T-helper 2 cell treated with Interferon-gamma antibody and Interleukin-4, amounts not matched to agents 5 μg/mL and 100 μg/mL, for 36 hours (primary cell): ENCODE results near the gene RMND1.
A peak's percentile ranks its signal among the peaks of the same experiment; 100 is the strongest.

ENCODE experiments used
- DNase-seq: peaks from one replicate; pipeline ENCODE4 v3.0.0; 2021; ENCODE audit warnings: low spot score
- H3K27ac Mint-ChIP-seq: one replicate; pipeline ENCODE4 v1.8.0; 2021; ENCODE audit warnings: mild to moderate bottlenecking, mixed read lengths
- H3K27me3 Mint-ChIP-seq: one replicate; pipeline ENCODE4 v1.8.0; 2021; ENCODE audit warnings: low read depth, mixed read lengths
- H3K36me3 Mint-ChIP-seq: one replicate; pipeline ENCODE4 v1.8.0; 2021; ENCODE audit warnings: low read depth, mixed read lengths
- H3K4me1 Mint-ChIP-seq: one replicate; pipeline ENCODE4 v1.8.0; 2021; ENCODE audit warnings: low read depth, mixed read lengths
- H3K4me3 Mint-ChIP-seq: one replicate; pipeline ENCODE4 v1.8.0; 2022; ENCODE audit warnings: mild to moderate bottlenecking, moderate library complexity, mixed read lengths
- H3K9me3 Mint-ChIP-seq: one replicate; pipeline ENCODE4 v1.8.0; 2021; ENCODE audit warnings: mixed read lengths

Gene RMND1

DNA sequence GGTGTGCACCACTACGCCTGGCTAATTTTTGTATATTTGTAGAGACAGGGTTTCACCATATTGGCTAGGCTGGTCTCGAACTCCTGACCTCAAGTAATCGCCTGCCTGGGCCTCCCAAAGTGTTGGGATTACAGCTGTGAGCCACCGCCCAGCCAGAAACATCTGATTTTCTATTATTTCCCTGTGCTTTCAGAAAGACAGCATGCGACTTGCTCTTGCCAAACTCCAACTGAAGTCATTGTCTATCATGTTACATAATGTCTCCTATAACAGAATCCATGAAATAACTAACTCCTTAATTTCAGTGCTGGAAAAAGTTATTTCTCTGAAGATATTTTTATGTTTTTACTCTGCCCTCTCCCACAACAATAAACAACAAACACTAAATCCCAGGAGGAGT, 8.5 kb downstream of the RMND1 start:
- H3K4me1 Mint-ChIP-seq: peaks cover 14% of the 10 kb centered on the region

DNA sequence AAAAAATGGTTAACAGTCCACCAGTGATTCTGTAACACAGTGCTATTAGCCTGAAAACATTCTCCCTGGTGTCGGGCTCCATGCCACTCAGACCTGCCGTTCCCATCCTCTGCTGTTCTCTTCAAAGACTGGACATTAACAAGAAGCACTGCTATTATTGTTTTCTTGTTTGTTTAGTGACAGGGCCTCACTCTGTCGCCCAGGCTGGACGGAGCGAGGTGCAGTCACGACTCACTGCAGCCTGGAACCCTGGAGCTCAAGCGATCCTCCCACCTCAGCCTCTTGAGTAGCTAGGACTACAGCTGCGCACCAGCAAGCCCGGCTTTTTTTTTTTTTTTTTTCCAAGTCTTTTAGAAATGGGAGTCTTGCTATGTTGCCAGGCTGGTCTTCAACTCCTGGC, 9.6 kb downstream of the RMND1 start:
- H3K9me3 Mint-ChIP-seq: no peaks in the 10 kb centered on the region
- no peak overlapping the region for H3K4me3 Mint-ChIP-seq
- no peak overlapping the region for H3K27ac Mint-ChIP-seq
- no peaks in the 10 kb centered on the region for H3K27me3 Mint-ChIP-seq
- H3K36me3 Mint-ChIP-seq: peaks cover 11% of the 10 kb centered on the region
- peaks cover 9% of the 10 kb centered on the region for H3K4me1 Mint-ChIP-seq
- no peak for DNase-seq

More for the DNA sequence above, 8.5 kb downstream of the RMND1 start:
- no peak for DNase-seq
- H3K4me3 Mint-ChIP-seq: no peak overlapping the region
- no peaks in the 10 kb centered on the region for H3K27me3 Mint-ChIP-seq
- peaks cover 9% of the 10 kb centered on the region for H3K36me3 Mint-ChIP-seq
- no peak overlapping the region for H3K27ac Mint-ChIP-seq
- no peaks in the 10 kb centered on the region for H3K9me3 Mint-ChIP-seq

DNA sequence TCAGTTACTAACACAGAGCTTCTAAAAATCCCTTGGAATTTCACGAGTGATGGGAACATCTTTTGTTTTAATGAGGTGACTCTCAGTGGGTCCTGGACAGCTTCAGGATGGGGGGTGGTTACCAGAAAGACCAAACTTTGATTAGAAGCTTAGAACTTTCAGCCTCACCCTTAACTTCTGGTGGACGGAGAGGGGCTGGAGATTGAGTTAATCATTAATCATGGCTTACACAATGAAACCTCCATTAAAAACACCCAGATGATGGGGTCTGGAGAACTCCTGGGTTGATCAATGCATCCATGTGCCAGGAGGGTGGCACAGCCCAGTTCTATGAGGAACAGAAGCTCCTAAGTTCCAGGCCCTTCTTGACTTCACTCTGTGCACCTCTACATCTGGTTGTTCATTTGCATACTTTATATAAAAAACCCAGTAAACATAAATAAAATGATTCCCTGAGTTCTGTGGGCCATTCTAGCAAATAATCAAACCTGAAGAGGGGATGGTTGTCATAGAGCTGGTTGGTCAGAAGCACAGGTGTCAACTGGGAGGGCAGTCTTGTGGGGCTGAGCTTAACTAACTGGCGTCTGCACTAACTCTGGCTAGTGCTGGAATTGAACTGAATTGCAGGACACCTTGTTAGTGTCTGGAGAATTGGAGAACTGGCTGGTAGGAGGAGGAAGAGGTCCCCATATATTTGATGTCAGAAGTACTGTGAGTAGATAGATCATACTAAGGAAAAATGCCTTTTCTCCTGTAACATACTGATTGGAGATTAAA, 10.3 kb downstream of the RMND1 start:
- no peak overlapping the region for H3K27ac Mint-ChIP-seq
- H3K4me3 Mint-ChIP-seq: no peak overlapping the region
- H3K9me3 Mint-ChIP-seq: no peaks in the 10 kb centered on the region
- H3K27me3 Mint-ChIP-seq: no peaks in the 10 kb centered on the region
- H3K36me3 Mint-ChIP-seq: peaks cover 11% of the 10 kb centered on the region
- H3K4me1 Mint-ChIP-seq: peaks cover 7% of the 10 kb centered on the region
- no peak for DNase-seq

DNA sequence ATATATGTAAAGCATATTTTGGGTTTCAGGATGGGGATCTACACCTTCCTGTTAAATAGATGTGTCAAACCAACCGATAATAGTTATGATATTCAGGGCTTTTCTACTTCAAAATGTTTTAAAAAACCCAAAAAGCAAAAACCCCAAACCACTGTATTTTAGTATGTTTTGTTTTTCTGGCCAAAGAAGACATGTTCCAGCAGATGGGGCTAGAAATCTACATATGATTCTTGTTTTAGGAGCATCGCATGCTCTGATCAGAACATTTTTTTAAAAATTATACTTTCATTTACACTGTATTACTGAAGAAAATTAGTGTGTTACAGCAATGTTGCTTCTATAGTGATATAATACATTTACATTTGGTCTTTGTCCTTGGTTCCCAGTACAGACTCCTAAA, 11.0 kb downstream of the RMND1 start:
- H3K9me3 Mint-ChIP-seq: no peaks in the 10 kb centered on the region

DNA sequence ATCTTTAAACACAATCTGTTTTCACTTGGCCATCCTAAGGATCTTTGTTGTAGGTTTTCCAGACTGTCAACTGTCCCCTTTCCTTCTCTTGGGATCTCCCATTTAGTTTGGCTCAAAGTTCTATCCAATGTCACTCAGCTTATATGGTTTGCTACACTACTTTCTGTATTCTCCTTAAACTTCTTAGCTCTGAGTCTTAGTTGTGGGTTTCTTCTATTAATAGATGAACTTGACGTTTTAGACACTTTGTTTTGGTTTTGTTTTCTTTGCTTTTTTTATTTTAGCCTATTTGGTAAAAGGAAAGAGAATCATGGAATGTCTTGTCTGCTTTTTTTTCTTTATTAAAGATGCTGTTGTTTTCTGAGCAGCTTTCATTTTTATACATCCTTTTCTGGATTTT, 11.4 kb downstream of the RMND1 start:
- H3K36me3 Mint-ChIP-seq: peaks cover 16% of the 10 kb centered on the region
- H3K27ac Mint-ChIP-seq: peak overlapping the region; percentile 16
- no peak for DNase-seq
- H3K9me3 Mint-ChIP-seq: no peaks in the 10 kb centered on the region
- no peak overlapping the region for H3K4me3 Mint-ChIP-seq
- peaks cover 7% of the 10 kb centered on the region for H3K4me1 Mint-ChIP-seq
- H3K27me3 Mint-ChIP-seq: no peaks in the 10 kb centered on the region

More for the DNA sequence above, 11.0 kb downstream of the RMND1 start:
- Mint-ChIP-seq H3K4me3 (no peak overlapping the region), H3K27me3 (no peaks in the 10 kb centered on the region), H3K36me3 (peaks cover 16% of the 10 kb centered on the region), H3K4me1 (peaks cover 7% of the 10 kb centered on the region), H3K27ac (no peak overlapping the region)
- DNase-seq: no peak

DNA sequence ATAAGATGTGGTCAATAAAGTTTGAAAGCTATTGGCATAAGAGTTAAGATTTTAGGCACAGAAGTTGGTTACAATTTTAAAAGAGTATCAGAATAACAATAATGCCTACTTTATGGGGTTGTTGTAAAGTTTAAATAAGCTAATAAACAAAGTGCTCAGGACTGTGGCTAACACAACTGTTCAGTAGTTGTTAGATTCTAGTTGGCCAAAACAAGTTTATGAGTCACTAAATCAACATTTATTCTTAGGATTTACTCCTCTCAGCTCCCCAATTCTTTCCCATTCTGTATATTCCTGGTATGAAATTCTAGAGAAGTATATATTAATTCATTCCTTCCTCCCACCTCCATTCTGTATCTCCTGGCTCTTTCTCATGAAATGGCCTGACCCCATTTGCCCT, 14.5 kb downstream of the RMND1 start:
- no peak for DNase-seq
- H3K9me3 Mint-ChIP-seq: no peaks in the 10 kb centered on the region
- no peak overlapping the region for H3K4me3 Mint-ChIP-seq
- H3K36me3 Mint-ChIP-seq: peaks cover 19% of the 10 kb centered on the region
- no peaks in the 10 kb centered on the region for H3K27me3 Mint-ChIP-seq
- peaks cover 7% of the 10 kb centered on the region for H3K4me1 Mint-ChIP-seq
- no peak overlapping the region for H3K27ac Mint-ChIP-seq

DNA sequence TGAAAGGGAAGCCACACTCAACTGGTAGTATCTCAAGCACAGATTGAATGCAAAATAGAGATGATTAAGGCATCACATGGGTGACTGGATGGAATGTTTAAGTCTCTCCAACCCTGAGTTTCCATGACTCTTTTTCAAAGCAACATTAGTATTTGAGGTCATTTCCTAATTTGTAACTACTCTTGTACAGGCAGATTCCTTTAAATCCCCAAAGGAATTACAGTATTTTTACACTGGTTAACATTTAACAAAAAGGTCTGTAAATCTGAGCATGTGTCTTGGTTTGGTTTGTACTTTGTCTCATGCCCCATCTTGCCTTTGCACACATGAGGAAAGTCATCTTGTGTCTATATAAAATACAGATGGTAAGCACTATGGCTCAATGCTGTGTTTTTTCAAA, 15.1 kb downstream of the RMND1 start:
- Mint-ChIP-seq H3K4me1 (peaks cover 6% of the 10 kb centered on the region), H3K27me3 (no peaks in the 10 kb centered on the region), H3K9me3 (no peaks in the 10 kb centered on the region), H3K4me3 (no peak overlapping the region), H3K27ac (no peak overlapping the region), H3K36me3 (peaks cover 21% of the 10 kb centered on the region)
- DNase-seq: no peak

DNA sequence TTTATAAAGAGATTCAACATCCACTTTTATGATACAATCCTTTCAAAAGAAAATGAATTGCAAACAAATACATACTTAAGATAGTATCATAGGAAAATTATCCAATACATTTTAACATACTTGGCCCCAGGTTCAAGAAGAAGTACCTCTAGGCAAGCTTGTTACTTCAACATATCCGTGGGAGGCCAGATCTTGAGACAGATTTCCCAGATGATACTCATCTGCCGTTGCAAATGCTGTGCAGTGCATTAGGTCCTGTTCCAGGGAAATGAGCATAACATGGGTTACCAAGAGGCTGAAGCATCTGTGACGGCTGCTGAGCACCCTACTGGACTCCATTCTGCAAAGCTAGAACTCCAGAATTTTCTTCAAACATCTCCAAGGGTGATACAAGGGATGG, 15.6 kb downstream of the RMND1 start:
- Mint-ChIP-seq H3K27ac (no peak overlapping the region), H3K9me3 (no peaks in the 10 kb centered on the region), H3K4me1 (peaks cover 5% of the 10 kb centered on the region), H3K4me3 (no peak overlapping the region), H3K36me3 (peaks cover 23% of the 10 kb centered on the region), H3K27me3 (no peaks in the 10 kb centered on the region)
- no peak for DNase-seq

DNA sequence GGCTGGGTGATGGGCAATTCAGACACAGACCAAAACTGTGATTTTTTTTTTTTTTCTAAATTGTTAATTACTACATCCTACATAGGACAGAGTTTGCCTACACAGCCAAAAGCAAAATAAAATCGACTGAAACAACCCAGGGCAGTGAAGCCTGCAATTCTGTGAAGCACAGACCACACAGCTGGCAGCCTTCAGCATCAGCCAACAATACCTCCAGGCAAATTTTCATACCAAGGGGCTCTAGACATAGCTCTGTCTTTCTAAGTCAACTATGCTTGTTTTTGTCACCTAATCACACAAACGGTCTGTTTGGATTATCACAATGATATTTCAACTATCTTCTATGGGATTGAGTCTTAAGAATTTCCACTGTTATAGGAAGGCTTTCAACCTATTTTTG, 17.6 kb downstream of the RMND1 start:
- no peak overlapping the region for H3K4me3 Mint-ChIP-seq
- no peak overlapping the region for H3K27ac Mint-ChIP-seq
- H3K4me1 Mint-ChIP-seq: no peaks in the 10 kb centered on the region
- peaks cover 34% of the 10 kb centered on the region for H3K36me3 Mint-ChIP-seq
- no peaks in the 10 kb centered on the region for H3K9me3 Mint-ChIP-seq
- H3K27me3 Mint-ChIP-seq: no peaks in the 10 kb centered on the region
- DNase-seq: no peak

DNA sequence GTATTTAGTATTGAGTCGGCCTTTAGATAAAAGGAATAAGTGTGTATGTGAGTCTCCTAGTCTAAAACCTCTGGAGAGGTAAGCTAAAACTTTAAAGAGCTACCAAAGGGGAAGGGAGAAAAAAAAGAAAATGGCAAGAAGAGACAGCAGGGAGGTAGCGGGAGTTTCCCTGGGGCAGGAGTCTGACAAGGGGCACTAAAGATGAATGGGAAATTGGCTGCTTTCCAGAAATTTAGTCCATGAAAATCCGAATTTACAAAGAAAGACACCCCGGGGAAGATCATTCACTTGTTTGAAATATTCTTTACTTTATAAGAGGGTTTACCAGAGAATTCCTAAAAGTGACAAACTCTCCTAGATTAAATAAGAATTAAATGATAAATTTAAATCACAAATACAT, 19.3 kb downstream of the RMND1 start:
- Mint-ChIP-seq H3K9me3 (no peaks in the 10 kb centered on the region), H3K27ac (no peak overlapping the region), H3K36me3 (peaks cover 35% of the 10 kb centered on the region), H3K4me1 (no peaks in the 10 kb centered on the region), H3K27me3 (no peaks in the 10 kb centered on the region), H3K4me3 (no peak overlapping the region)
- no peak for DNase-seq

DNA sequence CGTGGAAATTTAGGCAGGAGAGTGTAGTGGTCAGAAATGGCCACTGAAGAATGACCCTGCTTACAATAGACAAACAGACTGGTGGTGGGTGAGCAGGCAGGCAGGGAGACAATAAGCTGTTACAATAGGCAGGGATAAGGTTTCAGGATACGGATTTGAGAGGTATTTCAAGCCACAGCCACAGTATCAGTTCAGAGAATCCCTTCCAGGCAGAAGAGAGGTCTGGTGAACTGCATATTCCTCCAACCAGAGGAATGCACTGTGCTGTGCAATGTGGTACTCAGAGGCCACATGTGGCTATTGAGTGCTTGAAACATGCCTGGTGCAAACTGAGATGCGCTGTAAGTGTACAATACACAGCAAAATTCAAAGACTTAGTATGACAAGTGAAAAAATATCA, 20.6 kb downstream of the RMND1 start:
- DNase-seq: no peak
- Mint-ChIP-seq H3K9me3 (no peaks in the 10 kb centered on the region), H3K4me3 (no peak overlapping the region), H3K27ac (peak overlapping the region; percentile 17), H3K36me3 (peaks cover 39% of the 10 kb centered on the region), H3K4me1 (no peaks in the 10 kb centered on the region), H3K27me3 (no peaks in the 10 kb centered on the region)

DNA sequence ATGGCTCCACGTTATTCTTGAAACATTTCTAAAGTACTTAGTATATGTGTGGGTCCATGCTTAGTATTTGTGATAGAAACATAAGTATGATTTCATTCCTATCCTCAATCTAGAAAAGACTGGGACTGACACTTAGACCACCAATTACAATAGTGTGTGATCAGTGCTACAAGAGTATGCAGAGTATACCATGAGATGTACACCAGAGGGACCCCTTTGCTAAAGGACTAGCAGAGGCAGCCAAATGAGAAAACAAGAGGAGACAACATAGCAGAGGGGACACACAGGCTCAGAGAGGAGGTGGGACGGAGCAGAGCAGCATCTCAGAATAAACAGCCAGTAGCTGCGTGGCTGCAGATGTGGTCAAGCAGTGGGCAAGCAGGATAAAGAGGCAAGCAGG, 21.0 kb downstream of the RMND1 start:
- Mint-ChIP-seq H3K4me1 (no peaks in the 10 kb centered on the region), H3K27ac (peak overlapping the region; percentile 17), H3K27me3 (no peaks in the 10 kb centered on the region), H3K36me3 (peaks cover 39% of the 10 kb centered on the region), H3K4me3 (no peak overlapping the region), H3K9me3 (no peaks in the 10 kb centered on the region)
- no peak for DNase-seq

DNA sequence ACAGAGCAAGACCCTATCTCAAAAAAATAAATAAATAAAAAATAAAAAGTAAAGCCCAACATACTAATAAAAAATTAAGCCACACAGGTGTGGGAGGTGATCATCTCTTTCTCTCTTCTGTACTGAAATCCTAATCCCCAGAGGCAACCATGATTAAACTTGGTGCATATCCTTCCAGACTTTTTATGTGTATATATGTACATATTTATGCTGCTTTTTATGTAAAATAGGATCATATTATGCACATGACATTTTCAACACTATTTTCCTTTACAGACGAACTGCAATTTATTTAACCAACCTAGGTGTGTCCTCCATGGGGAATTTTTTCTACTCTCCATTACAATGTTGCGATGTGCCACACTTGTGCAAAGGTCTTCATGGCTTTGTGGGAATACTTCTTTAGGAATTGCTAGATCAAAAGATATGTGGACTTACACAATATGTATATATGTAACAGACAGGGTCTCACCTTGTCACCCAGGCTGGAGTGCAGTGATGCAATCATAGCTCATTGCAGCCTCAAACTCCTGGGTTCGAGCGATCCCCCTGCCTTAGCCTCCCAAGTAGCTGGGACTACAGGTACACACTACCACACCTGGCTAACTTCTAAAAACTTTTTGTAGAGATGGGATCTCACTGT, 23.7 kb downstream of the RMND1 start:
- Mint-ChIP-seq H3K9me3 (no peaks in the 10 kb centered on the region), H3K4me3 (no peak overlapping the region), H3K36me3 (peaks cover 45% of the 10 kb centered on the region), H3K4me1 (no peaks in the 10 kb centered on the region), H3K27ac (no peak overlapping the region), H3K27me3 (no peaks in the 10 kb centered on the region)
- no peak for DNase-seq

DNA sequence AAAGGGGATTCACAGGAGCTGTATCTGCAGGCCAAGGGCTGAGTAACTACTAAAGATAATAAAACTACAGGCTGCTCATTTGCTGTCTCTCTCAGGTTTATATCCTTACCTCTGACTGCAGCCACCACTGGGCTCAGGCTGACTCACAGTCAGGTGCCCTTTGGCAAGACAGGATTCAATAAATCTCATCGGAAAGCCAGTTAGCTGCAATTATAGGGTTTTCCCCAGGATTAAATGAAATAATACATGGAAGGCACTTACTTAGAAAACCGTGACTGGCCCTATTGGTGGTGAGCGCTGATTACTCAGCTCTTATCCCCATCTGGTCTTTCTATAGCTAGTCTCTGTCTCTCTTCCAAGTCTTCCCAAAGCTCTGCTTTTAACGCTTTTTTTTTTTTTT, 26.4 kb downstream of the RMND1 start:
- no peaks in the 10 kb centered on the region for H3K4me1 Mint-ChIP-seq
- no peaks in the 10 kb centered on the region for H3K9me3 Mint-ChIP-seq
- no peak overlapping the region for H3K4me3 Mint-ChIP-seq
- no peaks in the 10 kb centered on the region for H3K27me3 Mint-ChIP-seq
- no peak overlapping the region for H3K27ac Mint-ChIP-seq
- no peak for DNase-seq
- H3K36me3 Mint-ChIP-seq: peaks cover 38% of the 10 kb centered on the region

DNA sequence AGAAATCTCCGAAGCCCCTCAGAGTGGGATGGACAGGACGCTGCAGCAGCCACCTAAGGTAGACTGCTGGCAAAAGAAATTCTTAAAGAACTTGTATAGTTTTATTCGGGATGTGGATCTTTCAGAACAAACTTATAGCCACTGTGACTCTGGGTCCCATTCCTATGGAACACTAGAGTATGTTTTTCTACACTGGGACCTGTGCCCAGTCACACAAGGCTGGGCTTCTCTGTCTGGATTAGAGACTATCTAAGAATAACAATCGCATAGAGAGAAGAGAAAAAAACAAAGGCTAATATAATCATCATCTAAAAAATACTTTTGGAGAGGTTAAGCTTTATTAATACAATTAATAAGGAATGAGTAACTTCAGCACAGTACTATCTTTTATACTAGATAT, 28.9 kb downstream of the RMND1 start:
- H3K27me3 Mint-ChIP-seq: no peaks in the 10 kb centered on the region
- DNase-seq: no peak
- H3K9me3 Mint-ChIP-seq: no peaks in the 10 kb centered on the region
- H3K4me3 Mint-ChIP-seq: no peak overlapping the region
- no peak overlapping the region for H3K27ac Mint-ChIP-seq
- H3K4me1 Mint-ChIP-seq: no peaks in the 10 kb centered on the region
- H3K36me3 Mint-ChIP-seq: peaks cover 27% of the 10 kb centered on the region
